Right lobe of liver (tissue), 4 donors: ENCODE measurements around the gene UTP15.

ENCODE experiments used
- CTCF ChIP-seq, 4 donors: fragments of 200-600 bp in 3 of 4; fragments of 450-650 bp in 1 of 4; IDR thresholded peaks; one replicate each; pipeline versions ENCODE4 v1.5.1 to v1.8.0; 2016 to 2022; ENCODE audit warnings: antibody characterized with exemption in 4 of 4, mild to moderate bottlenecking in 2 of 4
- POLR2A ChIP-seq: fragments of 450-650 bp; IDR thresholded peaks from one replicate; pipeline ENCODE4 v1.6.1; 2017; ENCODE audit warnings: antibody characterized with exemption, mild to moderate bottlenecking
- donor health status: DM: no; HTN: no; CAD: no.
- donor health status: DM: no; HTN: no; CAD: no.
- donor health status: DM: no; HTN: yes; CAD: no.

GRCh38 chr5:73620334-73620687, 54.8 kb downstream of the UTP15 start:
- no peak for TF ChIP-seq POLR2A
- TF ChIP-seq CTCF (IDR thresholded peaks at IDR 0.05): no peak
